Smooth muscle cell (in vitro differentiated cells): ENCODE data around the gene LINGO4. TPM values are rescaled to one million over a fixed set of nuclear protein-coding genes. Genes with fewer than 3 reads are reported as not detected.

Experiments used
- DNase-seq: peaks from one replicate; lab custom pipeline; 2025; ENCODE audit not compliant: unreplicated experiment; lab: John Stamatoyannopoulos, UW
- H2AFZ ChIP-seq: fragments of 200-600 bp; sonication (generic); 2 replicates; pipeline ENCODE4 v1.6.0; 2016; ENCODE audit warnings: antibody characterized with exemption, low read depth, mild to moderate bottlenecking
- H3F3A ChIP-seq: fragments of 200-600 bp; sonication (generic); 2 replicates; pipeline ENCODE4 v1.6.0; 2017; ENCODE audit warnings: antibody characterized with exemption, low read depth
- H3K27ac ChIP-seq: fragments of 200-600 bp; sonication (generic); 2 replicates; pipeline ENCODE4 v1.5.1; 2016; ENCODE audit warnings: low read depth, mild to moderate bottlenecking
- H3K27me3 ChIP-seq: fragments of 200-600 bp; sonication (generic); 2 replicates; pipeline ENCODE4 v1.6.1; 2016; ENCODE audit warnings: low read depth, mild to moderate bottlenecking
- H3K36me3 ChIP-seq: fragments of 200-600 bp; sonication (generic); 2 replicates; pipeline ENCODE4 v1.5.1; 2016; ENCODE audit warnings: low read depth
- H3K4me1 ChIP-seq: fragments of 200-600 bp; sonication (generic); 2 replicates; pipeline ENCODE4 v1.5.1; 2016; ENCODE audit warnings: low read depth
- H3K4me2 ChIP-seq: fragments of 200-600 bp; sonication (generic); 2 replicates; pipeline ENCODE4 v1.6.0; 2016; ENCODE audit warnings: mild to moderate bottlenecking
- H3K4me3 ChIP-seq: fragments of 200-600 bp; sonication (generic); 2 replicates; pipeline ENCODE4 v1.5.1; 2016; ENCODE audit warnings: mild to moderate bottlenecking
- H3K79me2 ChIP-seq: fragments of 200-600 bp; sonication (generic); 2 replicates; pipeline ENCODE4 v1.6.0; 2016; ENCODE audit warnings: low read depth, mild to moderate bottlenecking
- H3K9ac ChIP-seq: fragments of 200-600 bp; sonication (generic); 2 replicates; pipeline ENCODE4 v1.6.0; 2016; ENCODE audit warnings: low read depth
- H3K9me3 ChIP-seq: fragments of 200-600 bp; sonication (generic); replicated peaks from 2 replicates; pipeline ENCODE4 v1.5.1; 2016; ENCODE audit warnings: low read depth
- H4K20me1 ChIP-seq: fragments of 200-600 bp; sonication (generic); 2 replicates; pipeline ENCODE4 v1.6.0; 2016; ENCODE audit warnings: low read depth
- WGBS: methylation state at CpG from one replicate; pipeline ENCODE4 v1.1.7; 2016; ENCODE audit warnings: low lambda C conversion rate; 5-methylcytosine and 5-hydroxymethylcytosine counted together
- polyA plus RNA-seq: library from polyadenylated mRNA; unstranded; fragments of >200 nt; fragmentation: Nextera tagmentation; extraction: Ambion mirVana; gene quantifications from 2 replicates; pipeline ENCODE4 v1.2.1, GENCODE V29; 2016
- total RNA-seq: library from RNA; depleted of rRNA; stranded (reverse); fragments of >200 nt; gene quantifications from 2 replicates; pipeline ENCODE4 v1.2.3, GENCODE V29; 2014
- TF ChIP-seq, protein P1 (sequence below): fragments of 200-600 bp; sonication (generic); IDR thresholded peaks from 2 replicates; pipeline ENCODE4 v1.5.1; 2017; ENCODE audit warnings: borderline replicate concordance, mild to moderate bottlenecking, antibody characterized with exemption; ENCODE audit not compliant: insufficient read depth, poor library complexity, severe bottlenecking

LINGO4 gene
- total and polyA plus RNA-seq, 2 experiments from 2014 or later, result not detected

DNA sequence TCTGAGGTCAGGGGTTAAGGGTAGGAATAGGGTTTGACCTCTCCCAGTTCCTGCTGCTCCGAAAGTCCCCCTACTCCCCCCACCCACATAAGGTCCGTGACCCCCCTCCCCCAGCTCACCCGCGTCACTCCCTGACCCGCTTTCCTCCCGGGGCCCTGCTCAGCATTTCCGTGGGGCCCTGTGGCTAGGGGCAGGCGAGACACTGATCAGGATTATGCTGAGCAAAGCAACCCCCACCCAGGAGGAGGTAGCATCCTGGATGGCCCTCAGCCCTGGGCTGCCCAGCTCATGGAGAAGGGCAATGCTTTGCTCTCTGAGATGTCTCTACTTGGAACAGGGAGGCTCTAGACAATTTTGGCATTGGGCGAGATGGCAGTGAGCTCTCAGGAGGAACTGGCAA lies 22.6 kb upstream of the LINGO4 start:
- DNase-seq, result no peak
- H3K9me3 ChIP-seq, result no peaks in the 10 kb centered on the region
- H3K9ac ChIP-seq, result no peak overlapping the region
- H3K4me2 ChIP-seq, result no peak overlapping the region
- H4K20me1 ChIP-seq, result no peaks in the 10 kb centered on the region
- 88% methylated on average over 7 of the region's 9 CpGs for WGBS
- no peak overlapping the region for H2AFZ ChIP-seq
- TF ChIP-seq, protein P1, sequence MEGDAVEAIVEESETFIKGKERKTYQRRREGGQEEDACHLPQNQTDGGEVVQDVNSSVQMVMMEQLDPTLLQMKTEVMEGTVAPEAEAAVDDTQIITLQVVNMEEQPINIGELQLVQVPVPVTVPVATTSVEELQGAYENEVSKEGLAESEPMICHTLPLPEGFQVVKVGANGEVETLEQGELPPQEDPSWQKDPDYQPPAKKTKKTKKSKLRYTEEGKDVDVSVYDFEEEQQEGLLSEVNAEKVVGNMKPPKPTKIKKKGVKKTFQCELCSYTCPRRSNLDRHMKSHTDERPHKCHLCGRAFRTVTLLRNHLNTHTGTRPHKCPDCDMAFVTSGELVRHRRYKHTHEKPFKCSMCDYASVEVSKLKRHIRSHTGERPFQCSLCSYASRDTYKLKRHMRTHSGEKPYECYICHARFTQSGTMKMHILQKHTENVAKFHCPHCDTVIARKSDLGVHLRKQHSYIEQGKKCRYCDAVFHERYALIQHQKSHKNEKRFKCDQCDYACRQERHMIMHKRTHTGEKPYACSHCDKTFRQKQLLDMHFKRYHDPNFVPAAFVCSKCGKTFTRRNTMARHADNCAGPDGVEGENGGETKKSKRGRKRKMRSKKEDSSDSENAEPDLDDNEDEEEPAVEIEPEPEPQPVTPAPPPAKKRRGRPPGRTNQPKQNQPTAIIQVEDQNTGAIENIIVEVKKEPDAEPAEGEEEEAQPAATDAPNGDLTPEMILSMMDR, result no peak
- no peaks in the 10 kb centered on the region for H3K36me3 ChIP-seq
- peaks cover 3% of the 10 kb centered on the region for H3K4me1 ChIP-seq
- no peaks in the 10 kb centered on the region for H3K27me3 ChIP-seq
- H3K27ac ChIP-seq, result no peak overlapping the region
- H3K79me2 ChIP-seq, result no peaks in the 10 kb centered on the region
- no peak overlapping the region for H3K4me3 ChIP-seq
- H3F3A ChIP-seq, result no peaks in the 10 kb centered on the region

DNA sequence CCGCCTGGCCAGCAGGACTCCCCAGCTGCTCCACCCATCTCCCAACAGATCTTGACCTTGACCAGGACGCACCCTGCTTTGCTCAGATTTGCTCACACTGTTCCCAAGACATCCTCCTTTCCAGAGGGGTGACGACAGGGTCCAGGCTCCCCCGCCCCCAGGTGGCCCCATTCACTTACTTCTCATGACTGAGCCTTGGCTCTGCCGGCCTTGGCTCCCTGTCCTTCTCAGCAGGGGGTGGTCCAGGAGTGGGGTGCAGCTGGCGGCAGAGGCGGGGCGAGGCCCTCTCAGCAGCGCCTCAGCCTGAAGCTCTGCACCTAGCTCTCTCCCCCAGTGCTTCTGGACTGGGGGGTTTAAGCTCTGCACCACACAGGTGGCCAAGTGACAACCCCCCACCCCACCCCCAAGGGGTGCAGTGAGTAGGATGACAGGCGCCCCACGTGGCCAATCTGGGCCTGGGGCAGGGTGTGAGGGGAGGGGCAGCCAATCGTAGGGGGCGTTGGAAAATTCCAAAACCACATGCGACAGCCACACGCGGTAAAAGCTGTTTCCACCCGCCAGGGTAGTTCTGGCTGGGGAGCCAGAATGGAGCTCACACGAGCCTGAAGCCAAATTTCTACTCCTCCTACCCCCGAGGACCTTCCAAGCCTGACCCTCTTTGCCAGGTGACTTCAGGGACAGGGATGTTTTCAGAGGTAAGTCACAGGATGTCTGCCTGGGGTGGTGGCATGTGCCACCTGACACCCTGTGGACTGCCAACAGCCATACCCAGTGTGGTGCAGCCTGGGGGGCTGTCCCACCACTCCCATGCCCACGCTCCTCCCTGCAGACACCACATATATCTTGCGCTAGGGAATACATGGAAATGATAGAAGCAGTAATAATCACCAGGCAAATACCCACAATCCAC lies 20.8 kb upstream of the LINGO4 start:
- H3K27ac ChIP-seq, result no peak overlapping the region
- no peak overlapping the region for H3K4me3 ChIP-seq
- H3K79me2 ChIP-seq, result no peaks in the 10 kb centered on the region
- H3F3A ChIP-seq, result no peaks in the 10 kb centered on the region
- H3K36me3 ChIP-seq, result no peaks in the 10 kb centered on the region
- H3K9ac ChIP-seq, result no peak overlapping the region
- no peak for DNase-seq
- H2AFZ ChIP-seq, result no peak overlapping the region
- 71% methylated on average over 14 of the region's 21 CpGs for WGBS
- peaks cover 3% of the 10 kb centered on the region for H3K4me1 ChIP-seq
- no peak overlapping the region for H3K4me2 ChIP-seq
- TF ChIP-seq, protein P1, result no peak
- H3K9me3 ChIP-seq, result no peaks in the 10 kb centered on the region
- H4K20me1 ChIP-seq, result no peaks in the 10 kb centered on the region
- H3K27me3 ChIP-seq, result no peaks in the 10 kb centered on the region

DNA sequence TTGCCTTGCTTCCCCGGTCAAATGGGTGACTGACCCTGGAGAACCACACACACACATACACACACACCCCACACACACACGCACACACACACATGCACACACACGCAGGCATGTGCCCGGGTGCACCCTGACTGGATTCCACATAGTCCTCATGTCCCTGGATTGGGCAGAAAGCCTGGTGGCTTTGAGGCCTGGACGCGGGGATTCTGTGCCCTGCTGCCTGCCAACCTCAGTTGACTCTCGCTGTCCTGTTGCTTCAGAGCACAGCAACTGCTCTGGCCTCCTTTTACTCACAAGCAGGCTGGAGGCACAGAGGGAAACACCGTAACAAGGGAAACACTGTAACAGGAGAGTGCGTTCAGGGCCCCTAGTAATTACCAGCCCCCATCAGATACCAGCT lies 20.0 kb upstream of the LINGO4 start:
- TF ChIP-seq, protein P1, result no peak
- Histone ChIP-seq H3K9ac (no peak overlapping the region), H4K20me1 (no peaks in the 10 kb centered on the region), H3K4me1 (peaks cover 3% of the 10 kb centered on the region), H3K4me3 (no peak overlapping the region), H2AFZ (no peak overlapping the region), H3K4me2 (no peak overlapping the region), H3K27ac (no peak overlapping the region), H3K27me3 (no peaks in the 10 kb centered on the region), H3K36me3 (no peaks in the 10 kb centered on the region), H3K79me2 (no peaks in the 10 kb centered on the region), H3F3A (no peaks in the 10 kb centered on the region), H3K9me3 (no peaks in the 10 kb centered on the region)
- no peak for DNase-seq
- WGBS, result 85% methylated on average over 9 of the region's 9 CpGs
